T-helper 1 cell treated with Interleukin-12 subunit alpha and Interleukin-12 subunit beta and Interleukin-4 antibody, amounts not matched to agents 30 ng/mL and 1 ng/mL, for 36 hours (primary cell): ENCODE data around the gene FOSB. TPM values are rescaled to one million over a fixed set of nuclear protein-coding genes. Genes with fewer than 3 reads are reported as not detected.

Source experiments
- intact Hi-C: fragments of 100-400 bp; cut with micrococcal nuclease; formaldehyde crosslinking; loops from one replicate; pipeline ENCODE4 v1.15.1; 2024
- total RNA-seq: library from RNA; stranded (reverse); gene quantifications from 2 replicates; pipeline ENCODE4 v1.2.3, GENCODE V29; 2022

The FOSB gene
- total RNA-seq, 1 donor from 2014 or later = 6.4 TPM

DNA sequence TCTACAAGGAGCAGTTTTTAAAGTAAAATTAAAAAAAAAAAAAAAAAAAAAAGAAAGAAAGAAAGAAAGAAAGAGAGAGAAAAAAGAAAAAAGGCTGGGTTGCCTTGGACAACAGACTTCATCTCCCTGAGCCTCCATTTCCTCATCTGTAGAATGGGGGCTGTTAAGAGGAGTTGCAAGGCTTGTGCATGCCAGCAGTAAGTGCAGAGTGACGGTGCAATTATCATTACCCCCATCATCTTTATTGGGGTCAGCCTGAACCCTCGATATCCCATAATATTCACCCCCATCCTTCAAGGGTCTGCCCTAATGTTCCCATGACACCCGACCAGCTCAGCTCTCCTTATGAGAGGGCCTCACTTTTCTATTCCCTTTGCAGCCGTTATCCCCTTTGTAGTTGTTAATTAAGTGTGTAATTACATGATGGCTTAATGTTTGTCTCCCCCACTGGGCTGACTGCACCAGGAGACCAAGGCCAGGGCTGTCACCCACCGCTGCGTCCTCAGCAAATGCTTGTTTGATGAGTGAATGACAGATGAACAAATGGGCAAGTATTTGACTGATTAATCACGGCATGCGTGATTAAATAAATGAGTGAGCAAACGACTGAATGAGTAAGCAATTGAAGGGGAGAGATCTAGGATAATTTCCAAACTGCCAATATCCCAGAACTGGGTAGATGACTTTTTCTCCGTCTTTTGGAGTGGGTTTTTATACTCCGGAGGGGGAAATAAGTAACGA, 10.1 kb downstream of the FOSB start:
- intact Hi-C loops = loop anchor here (1.0 kb wide), 7 partner anchors 9 to 140 kb away; partner anchors contain the start of genes ERCC2 and VASP

DNA sequence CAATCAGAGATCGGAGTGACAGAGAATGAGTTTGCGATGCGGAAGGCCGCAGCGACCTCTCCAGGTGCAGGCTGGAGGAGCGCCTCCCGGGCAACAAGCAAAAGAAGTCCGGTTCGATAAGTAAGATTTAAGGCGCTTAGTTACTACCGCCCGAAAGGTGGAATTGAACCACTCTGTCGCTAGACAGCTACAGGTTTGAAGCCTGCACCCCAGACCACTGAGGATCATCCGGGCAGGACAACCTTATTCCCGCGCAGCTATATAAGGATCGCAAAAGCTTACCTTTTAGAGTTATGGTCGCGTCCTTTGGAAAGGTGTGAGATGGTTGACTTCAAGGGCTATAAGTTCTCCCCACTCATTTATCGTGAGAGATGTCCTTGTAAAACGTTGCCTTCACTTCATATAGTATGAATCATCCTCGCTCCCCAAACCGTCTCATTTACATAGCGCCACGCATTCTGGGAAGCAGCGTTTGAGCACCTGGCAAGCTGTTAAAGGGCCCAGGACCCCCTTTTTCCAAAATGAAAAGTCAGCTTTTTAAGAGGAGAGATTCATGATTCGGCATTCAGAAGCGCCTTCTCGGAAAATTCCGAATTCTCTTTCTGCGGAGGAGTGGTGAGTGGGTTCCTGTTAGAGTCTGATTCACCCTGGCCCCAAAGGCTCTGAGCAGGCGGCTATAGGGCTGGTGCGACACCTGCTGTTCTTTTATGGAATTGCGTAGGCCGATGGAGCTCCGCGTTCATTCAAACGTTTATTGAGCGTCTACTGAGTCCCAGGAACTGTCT, 10.8 kb downstream of the FOSB start:
- intact Hi-C loops = loop anchor here (1.0 kb wide), 11 partner anchors 9 to 140 kb away; partner anchors contain the start of genes ERCC1, ERCC2, POLR1G and RTN2

DNA sequence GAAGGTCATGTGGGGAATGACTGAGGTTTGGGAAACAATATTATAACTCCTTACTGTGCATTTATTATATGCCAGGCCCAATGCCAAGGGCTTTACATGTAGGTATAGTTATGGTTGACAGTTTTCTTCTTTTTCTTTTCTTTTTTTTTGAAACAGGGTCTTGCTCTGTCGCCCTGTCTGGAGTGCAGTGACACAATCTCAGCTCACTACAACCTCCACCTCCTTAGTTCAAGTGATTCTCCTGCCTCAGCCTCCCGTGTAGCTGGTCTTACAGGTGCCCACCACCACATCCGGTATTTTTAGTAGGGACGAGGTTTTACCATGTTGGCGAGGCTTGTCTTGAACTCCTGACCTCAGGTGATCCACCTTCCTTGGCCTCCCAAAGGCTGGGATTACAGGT, 15.2 kb downstream of the FOSB start:
- intact Hi-C loops = no loop called here

DNA sequence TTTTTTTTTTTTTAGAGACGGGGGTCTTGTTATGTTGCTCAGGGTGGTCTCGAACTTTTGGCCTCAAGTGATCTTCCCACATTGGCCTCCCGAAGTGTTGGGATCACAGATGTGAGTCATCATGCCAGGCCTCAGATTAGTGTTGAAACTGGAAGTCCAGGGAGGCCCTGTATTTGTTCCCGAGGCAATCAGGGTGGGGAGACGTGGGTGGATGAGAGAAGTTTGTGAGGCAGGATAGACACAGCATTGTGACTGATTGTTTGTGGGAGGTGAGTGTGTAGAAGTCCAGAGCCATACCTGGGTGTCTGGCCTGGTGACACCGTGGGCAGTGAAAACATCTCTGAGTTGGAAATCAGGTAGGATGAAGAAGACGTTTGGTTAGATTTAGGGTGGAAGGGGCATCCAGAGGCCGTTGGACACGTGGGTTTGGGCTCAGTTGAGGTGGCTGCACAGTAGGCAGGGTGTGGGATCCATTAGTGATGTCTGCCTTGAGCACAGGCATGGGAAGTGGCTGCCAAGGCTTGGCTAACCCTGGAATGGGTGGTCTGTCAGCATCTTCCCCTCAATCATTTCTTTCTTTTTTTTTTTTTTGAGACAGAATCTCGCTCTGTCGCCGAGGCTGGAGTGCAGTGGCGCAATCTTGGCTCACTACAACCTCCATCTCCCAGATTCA, 16.6 kb downstream of the FOSB start:
- intact Hi-C loops = loop anchor here (2.0 kb wide), 1 partner anchor 16 kb away; no protein-coding TSS in a partner anchor

DNA sequence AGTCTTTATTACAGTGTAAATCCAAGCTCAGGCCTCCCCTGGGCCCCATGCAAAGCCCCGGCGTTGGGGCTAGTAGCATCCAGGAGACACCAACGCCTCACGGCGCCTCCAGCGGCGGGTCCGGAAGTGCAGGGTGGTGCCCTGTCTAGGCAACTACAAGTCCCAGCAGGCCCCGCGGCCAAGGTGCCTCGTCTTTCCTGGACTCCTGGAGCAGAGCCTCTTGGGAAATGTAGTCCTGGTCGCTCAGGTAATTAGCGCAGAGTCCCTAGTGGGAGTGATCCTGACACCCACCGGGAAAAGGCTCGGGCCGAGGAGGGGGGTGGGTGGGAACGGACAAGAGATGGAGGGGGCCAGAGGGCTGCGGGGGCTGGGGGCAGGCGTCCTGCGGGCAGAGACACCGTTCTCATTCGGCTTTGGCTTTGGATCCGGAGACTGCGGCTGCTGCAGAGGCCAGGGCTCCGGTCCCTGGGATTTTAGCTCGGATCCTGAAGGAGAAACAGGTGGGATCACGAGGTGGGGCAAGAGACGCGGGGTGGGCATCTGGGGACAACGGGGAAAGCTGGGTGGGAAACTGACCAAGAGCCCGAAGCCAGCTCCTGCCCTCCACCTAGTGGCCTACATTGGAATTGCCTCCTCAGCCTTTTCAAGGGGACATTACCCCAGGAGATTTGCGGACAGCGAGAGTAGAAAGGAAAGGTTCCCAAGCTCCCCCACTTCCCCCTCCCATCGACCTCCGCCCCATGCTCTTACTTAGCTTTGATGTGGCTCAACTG, 17.7 kb downstream of the FOSB start:
- intact Hi-C loops = loop anchor here (1.0 to 5.0 kb wide), 10 partner anchors 8 to 393 kb away; partner anchors contain the start of genes OPA3, PPP1R13L, PPP1R37 and RTN2

DNA sequence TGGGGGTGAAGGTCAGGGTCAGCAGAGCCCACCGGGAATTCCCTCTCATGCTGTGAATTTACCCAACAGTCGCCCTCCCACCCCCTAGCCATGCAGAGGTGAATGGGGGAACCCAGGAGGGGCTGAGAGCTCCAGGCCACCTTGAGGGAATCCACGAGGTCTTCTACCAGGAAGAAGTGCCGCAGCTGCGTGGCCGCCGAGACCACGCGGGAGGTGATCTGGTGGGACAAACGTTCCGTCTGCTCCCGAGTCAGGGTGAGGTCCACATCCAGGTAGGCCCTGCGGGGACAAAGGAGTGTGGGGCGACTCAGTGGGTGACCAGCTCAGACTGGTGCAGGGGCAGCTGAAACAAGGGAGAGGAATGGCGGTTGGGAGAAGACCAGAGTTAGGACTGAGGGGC, 20.9 kb downstream of the FOSB start:
- intact Hi-C loops = loop anchor here (5.0 kb wide), 1 partner anchor 396 kb away; the partner anchor contains the start of gene PPP1R37

DNA sequence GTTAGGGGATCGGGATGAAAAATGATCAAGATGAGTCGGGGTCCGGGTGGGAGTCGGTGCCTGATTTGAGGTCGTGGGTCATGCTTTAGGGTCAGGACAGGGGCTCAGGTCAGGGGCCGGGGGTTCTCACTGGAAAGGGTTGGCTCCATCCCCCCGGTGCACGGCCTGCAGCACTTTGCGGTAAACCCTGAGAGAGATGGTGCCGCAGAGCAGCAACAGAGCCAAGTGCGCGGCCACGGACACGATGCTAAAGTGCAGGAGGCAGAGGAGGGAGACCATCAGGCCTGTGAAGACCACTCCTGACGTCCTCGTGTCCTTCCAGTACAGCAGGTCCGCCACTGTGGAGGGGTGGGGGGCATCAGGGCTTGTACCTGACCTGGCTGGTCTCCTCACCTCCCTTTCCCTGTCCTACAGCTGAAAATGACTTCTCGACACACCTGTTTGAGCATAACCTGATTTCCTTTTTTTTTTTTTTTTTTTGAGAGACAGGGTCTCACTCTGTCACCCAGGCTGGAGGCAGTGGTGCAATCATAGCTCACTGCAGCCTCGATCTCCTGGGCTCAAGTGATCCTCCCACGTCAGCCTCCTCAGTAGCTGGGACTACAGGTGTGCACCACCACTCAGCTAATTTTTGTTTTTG, 21.5 kb downstream of the FOSB start:
- intact Hi-C loops = loop anchor here (5.0 kb wide), 1 partner anchor 397 kb away; the partner anchor contains the start of gene PPP1R37

DNA sequence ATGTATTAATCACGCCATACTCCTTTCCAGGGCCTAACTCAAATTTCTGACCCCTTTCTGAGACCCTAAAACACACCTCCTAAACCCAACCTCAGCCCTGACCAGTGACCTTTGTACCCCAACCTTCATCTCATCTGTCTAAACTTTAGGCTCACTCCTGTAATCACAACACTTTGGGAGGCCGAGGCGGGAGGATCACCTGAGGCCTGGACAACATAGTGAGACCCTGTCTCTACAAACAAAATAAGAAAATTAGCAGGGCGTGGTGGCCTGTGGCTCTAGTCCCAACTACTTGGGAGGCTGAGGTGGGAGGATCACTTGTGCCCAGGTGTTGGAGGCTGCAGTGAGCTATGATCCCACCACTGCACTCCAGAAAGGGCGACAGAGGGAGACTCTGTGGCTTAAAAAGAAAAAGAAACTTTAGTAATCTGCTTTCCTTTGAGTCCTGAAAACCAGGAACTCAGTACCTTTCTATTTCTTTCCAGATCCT, 24.4 kb downstream of the FOSB start:
- intact Hi-C loops = loop anchor here (2.0 kb wide), 1 partner anchor 15 kb away; the partner anchor contains the start of gene VASP

DNA sequence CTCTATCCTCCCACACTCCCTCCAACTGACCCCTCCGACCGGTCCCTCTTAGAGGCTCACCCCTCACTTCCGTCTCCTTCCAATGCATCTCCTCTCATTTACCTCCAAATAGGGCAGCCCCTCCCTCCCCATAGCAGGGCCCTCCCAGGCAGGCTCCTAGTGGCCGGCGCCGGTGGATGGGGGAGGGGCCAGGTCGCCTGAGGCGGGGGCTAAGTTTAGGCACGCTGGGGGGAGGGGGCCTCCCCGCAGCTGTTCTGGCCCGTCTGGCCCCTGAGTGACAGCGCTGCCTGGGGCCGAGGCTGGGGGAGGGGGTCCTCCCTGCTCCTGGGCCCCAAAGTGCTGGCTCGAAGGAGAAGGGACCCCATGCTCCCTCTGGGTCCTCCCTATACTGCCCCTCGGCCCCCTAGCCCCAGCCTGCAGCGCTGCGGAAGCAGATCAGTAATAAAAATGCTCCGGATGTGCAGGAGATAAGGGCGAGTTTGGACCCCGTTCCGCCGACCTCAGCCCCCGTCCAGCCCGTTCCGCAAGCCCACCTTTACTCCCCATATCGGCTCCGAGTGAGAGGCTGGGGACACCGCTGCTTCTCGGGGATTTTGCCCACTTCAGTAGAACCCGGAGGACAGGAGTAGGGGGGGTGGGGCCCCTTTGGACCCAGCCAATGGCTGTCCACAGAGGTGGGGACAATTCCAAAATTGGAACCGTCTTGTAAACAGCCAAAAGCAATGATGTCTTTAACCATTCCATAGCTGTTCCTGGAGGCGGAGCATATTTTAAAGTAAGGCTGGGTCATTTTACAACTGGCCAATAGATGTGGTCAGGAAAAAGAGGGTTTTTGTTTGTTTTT, 25.1 kb downstream of the FOSB start:
- intact Hi-C loops = loop anchor here (1.0 to 2.0 kb wide), 3 partner anchors 8 to 65 kb away; partner anchors contain the start of gene VASP

DNA sequence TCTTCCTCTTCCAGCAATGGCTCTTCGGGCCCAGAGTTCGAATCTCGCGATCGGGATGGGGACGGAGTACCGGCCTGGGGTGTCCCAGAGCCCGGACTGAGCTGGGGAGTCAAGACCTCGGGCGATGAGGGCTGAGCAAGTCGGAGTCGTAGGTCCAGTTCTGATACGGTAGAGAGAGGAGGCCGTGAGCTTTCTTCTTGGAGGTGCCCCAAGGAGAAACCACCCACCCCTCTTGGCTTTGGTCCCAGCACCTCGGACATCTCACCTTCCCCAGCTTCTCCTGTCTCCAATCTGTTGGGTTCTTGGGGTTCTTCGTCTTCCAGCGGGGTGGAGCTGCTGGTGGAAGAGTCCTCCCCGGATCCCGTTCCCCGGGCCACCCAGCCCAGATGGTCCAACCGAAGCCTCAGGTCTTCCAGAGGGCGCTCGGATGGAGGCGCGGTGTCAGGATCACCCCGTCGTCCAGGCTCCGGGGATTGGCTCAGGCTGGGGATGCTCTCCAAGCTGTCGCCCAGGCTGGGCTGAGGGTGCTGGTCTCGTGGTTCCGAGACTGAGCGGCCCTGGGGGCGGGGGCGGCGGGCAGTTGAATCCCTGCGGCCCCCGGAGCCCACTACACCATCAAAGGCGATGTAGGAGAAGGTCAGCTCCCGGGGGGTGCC, 26.6 kb downstream of the FOSB start:
- intact Hi-C loops = no loop called here

DNA sequence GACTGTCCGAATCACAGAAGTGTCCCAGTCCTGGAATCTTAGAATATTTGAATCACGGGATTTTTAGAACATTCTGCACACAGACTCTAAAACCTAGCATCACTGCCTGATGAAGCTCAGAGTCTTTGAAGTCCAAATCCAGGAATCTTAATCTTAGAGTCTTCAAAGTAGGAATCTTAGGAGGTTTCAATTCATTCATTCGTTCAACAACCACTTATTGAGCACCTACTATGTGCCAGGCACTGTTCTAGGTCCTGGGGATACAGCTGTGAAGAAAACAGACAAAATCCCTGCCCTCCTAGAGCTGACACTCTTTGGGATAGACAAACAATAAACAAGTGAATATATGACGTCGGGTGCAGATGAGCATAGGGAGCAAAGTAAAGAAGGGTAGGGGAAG, 27.4 kb downstream of the FOSB start:
- intact Hi-C loops = loop anchor here (5.0 kb wide), 2 partner anchors 502 to 1777 kb away; partner anchors contain the start of genes CCDC61 and INAFM1

DNA sequence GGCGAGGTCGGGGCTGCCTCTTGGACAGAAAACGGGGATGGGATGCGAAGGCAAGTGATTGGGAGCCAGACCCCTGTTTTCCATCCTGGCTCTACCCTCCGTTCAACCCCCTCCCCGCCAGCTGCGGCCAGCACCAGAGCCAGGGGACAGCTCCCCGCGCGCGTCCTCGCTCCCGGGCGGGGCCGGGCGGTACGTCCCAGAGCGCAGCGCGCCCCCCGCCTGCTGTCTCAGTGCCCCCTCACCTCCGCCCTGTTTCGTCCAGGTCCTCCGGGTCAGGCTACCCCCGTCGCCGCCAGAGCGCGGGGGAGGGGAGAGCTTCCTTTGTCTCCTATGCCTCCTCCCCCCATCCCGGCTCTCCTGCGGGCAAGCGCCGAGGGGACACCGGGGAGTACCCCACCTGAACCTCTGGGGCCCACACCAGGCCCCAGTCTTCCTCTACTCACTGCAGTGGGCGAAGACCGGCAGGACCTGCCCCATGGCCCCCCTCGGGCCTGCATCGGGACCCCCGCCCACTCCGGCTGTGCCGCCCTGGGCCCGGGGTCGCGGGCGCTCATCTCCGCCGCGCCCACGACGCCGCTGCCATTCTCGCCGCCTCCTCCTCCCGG, 28.7 kb downstream of the FOSB start:
- intact Hi-C loops = loop anchor here (5.0 kb wide), 2 partner anchors 501 to 1776 kb away; partner anchors contain the start of genes CCDC61 and INAFM1

DNA sequence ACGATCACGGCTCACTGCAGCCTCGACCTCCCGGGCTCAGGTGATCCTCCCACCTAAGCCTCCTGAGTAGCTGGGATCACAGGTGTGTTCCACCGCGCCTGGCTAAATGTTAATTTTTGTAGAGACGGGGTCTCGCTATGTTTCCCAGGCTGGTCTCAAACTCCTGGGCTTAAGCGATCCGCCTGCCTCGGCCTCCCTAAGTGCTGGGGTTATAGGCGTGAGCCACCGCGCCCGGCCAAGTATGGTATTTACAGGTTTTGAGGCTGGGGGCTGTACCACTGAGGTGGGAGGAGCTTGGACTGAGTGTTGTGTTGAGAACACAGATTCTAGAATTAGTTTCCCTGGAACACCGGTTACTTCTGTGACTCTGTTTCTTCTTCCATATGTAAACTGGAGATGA, 30.0 kb downstream of the FOSB start:
- intact Hi-C loops = loop anchor here (1.0 to 5.0 kb wide), 8 partner anchors 9 to 1775 kb away; partner anchors contain the start of genes CCDC61, INAFM1 and OPA3

DNA sequence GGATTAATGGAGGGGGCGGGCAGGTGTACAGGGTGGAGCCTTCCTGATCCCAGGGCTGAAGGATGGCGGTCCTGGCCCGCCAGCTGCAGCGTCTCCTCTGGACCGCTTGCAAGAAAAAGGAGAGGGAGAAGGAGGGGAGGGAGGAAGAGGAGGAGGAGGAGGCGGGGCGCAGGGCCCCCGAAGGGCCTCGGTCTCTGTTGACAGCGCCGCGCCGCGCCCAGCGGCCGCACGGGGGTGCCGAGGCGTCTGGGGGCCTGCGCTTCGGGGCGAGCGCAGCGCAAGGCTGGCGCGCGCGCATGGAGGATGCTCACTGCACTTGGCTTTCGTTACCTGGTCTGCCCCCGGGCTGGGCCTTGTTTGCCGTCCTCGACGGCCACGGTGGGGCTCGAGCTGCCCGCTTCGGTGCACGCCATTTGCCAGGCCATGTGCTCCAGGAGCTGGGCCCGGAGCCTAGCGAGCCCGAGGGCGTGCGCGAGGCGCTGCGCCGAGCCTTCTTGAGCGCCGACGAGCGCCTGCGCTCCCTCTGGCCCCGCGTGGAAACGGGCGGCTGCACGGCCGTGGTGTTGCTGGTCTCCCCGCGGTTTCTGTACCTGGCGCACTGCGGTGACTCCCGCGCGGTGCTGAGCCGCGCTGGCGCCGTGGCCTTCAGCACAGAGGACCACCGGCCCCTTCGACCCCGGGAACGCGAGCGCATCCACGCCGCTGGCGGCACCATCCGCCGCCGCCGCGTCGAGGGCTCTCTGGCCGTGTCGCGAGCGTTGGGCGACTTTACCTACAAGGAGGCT, 30.8 kb downstream of the FOSB start, which contains the start of gene PPM1N:
Gene PPM1N (plus strand): TSS at position 33 of the 785 bp plus-strand sequence. CDS start 30 bp downstream, at position 63.
- intact Hi-C loops = loop anchor here (5.0 kb wide), 2 partner anchors 499 to 1774 kb away; partner anchors contain the start of genes CCDC61 and INAFM1

DNA sequence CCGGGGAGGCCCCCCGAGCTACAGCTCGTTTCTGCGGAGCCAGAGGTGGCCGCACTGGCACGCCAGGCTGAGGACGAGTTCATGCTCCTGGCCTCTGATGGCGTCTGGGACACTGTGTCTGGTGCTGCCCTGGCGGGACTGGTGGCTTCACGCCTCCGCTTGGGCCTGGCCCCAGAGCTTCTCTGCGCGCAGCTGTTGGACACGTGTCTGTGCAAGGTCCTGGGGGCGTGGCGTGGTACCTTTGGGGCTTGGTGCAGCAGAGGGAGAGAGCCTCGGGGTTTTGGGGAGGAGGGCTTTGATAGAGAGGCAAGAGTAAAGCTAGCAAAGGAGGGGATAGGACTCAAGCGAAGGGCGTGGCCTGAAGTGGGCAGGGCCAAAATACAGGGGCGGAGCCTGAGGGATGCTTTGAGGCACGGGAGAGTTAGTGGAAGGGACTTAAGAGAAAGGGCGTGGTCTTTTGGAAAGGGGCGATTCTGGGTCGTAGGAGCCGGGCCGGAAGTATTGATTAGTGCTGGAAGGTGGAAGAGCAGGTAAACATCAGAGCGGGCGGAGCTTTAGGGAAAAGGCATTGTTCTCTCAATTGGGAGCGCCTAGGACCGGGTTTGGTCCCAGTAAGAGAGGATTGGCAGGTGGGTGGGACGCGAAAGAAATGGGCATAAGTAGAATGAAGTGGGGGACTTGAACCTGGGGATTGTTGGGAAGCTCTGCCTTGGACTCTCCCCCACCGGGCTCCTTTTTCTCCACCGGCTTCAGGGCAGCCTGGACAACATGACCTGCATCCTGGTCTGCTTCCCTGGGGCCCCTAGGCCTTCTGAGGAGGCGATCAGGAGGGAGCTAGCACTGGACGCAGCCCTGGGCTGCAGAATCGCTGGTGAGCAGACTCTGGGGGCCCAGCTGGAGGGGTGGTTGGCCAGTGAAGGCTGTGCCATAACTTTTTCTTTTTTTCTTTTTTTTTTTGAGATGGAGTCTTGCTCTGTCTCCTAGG, 31.7 kb downstream of the FOSB start:
- intact Hi-C loops = loop anchor here (5.0 to 10.0 kb wide), 3 partner anchors 365 to 1773 kb away; partner anchors contain the start of genes CCDC61, FOXA3, INAFM1 and SYMPK
